Fibroblast of pulmonary artery (primary cell): Measurements from ENCODE around the gene FLYWCH1.

Source experiments
- DNase-seq: peaks from one replicate; pipeline ENCODE4 v3.0.0-alpha.2; 2010; ENCODE audit warnings: low read depth
- H3K4me3 ChIP-seq: replicated peaks from 2 replicates; pipeline ENCODE4 v1.5.1; 2011; ENCODE audit warnings: low read depth, mild to moderate bottlenecking, control low read depth, low read length, moderate library complexity
- TF ChIP-seq, protein P1 (sequence below): IDR thresholded peaks from 2 replicates; pipeline ENCODE4 v1.5.1; 2011; ENCODE audit warnings: mild to moderate bottlenecking, control low read depth, low read length, inconsistent platforms; ENCODE audit errors: missing control alignments

Gene FLYWCH1

DNA sequence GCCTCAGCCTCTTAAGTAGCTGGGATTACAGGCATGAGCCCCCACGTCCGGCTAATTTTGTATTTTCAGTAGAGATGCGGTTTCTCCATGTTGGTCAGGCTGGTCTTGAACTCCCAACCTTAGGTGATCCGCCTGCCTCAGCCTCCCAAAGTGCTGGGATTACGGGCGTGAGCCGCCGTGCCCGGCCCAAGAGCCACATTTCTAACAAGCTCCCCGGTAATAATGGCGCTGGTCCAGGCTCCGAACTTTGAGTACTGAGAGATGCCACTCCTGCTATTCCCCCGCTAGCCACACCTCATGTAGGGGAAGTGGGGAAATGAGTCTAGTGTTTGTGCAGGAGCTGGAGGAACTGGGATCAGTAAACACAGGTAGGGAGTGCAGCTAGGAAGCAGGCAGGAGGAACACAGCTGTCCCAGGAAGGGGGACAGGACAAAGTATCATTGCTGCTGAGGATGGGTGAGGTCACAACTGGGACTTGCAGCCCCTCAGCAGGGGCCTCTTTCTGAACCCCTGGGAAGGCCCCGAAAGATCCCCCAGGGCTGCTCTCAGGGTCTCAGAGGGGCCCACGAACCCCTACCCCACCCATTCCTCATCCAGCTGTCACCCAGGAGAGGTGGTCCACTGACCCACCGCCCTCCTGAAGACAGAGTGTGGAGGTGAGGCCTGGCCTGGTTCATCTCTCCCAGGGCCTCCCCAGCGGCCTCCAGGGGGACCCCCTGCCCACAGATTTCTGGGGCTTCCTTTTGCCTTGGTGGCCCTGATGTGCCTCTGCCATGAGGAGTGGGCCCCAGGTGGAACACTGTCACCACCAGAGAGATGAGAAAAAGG, 48.7 kb downstream of the FLYWCH1 start:
- H3K4me3 ChIP-seq, result no peak overlapping the region
- DNase-seq, result no peak
- TF ChIP-seq, protein P1, sequence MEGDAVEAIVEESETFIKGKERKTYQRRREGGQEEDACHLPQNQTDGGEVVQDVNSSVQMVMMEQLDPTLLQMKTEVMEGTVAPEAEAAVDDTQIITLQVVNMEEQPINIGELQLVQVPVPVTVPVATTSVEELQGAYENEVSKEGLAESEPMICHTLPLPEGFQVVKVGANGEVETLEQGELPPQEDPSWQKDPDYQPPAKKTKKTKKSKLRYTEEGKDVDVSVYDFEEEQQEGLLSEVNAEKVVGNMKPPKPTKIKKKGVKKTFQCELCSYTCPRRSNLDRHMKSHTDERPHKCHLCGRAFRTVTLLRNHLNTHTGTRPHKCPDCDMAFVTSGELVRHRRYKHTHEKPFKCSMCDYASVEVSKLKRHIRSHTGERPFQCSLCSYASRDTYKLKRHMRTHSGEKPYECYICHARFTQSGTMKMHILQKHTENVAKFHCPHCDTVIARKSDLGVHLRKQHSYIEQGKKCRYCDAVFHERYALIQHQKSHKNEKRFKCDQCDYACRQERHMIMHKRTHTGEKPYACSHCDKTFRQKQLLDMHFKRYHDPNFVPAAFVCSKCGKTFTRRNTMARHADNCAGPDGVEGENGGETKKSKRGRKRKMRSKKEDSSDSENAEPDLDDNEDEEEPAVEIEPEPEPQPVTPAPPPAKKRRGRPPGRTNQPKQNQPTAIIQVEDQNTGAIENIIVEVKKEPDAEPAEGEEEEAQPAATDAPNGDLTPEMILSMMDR, result no peak

DNA sequence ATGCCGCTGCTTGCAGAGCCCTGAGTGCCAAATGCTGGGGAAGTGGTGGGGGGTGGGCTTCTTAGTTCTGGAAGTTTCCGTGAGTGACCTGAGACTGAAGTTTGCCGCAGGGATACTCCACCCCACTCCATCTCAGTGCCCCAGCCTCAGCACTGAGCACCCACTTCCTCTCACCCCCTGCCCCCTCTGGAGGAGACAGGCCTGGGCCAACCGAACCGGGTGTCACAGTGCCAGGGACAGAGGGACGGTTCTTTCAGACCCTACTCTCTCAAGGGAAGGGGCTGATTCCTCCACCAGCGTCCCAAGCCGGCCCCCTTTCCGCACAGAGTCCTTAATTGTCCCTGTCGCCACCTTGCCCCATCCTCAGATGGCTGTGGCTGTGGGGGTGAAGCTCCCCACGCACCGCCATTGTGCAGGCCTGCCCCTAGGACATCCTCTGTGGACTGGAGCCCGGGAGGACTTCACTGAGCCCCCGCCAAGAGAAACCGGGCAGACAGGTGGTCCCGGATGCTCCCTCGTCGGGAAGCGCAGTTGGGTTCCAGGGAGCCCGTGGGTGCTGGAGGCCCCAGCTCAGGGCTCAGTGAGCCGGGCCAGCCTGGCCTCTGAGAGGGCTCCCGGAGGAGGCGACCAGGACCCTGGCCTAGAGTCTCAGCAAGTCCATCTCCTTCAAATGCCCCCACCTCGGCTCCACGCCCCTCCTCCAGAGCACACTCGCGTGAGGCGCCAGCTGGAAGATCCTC, 50.8 kb downstream of the FLYWCH1 start:
- no peak overlapping the region for H3K4me3 ChIP-seq
- TF ChIP-seq, protein P1, result no peak
- DNase-seq, result no peak

DNA sequence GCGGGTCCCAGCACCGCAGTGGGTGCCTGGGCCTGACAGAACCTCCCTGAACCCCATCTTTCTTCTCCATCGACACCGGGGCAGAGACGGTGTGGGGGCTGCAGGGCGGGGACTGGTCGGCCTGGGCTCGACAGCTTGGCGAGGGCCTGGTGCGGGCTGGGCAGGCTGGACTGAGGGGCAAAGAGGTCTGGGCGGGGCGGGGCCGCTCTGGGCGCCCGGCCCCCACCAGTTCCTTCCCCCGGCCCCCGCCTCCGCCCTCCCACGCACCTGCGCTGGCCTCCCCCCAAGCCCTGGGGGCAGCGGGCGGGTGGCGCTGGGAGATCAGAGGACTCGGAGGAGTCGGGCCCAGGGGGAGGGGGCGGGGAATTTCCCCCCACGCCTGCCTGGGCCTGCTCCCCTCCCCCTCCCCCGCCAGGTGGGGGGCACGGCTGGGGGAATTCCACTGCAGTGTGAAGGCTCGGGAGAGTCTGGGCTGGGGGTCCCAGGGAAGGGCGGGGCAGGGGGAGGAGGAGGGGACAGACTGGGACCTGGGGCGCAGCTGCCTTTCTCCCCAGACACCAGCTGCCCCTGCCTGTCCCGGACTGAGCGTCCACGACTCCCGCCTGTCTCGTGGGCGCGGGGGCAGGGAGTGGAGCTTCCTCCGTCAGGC, 51.5 kb downstream of the FLYWCH1 start:
- H3K4me3 ChIP-seq, result no peak overlapping the region
- no peak for DNase-seq
- TF ChIP-seq, protein P1, result no peak

DNA sequence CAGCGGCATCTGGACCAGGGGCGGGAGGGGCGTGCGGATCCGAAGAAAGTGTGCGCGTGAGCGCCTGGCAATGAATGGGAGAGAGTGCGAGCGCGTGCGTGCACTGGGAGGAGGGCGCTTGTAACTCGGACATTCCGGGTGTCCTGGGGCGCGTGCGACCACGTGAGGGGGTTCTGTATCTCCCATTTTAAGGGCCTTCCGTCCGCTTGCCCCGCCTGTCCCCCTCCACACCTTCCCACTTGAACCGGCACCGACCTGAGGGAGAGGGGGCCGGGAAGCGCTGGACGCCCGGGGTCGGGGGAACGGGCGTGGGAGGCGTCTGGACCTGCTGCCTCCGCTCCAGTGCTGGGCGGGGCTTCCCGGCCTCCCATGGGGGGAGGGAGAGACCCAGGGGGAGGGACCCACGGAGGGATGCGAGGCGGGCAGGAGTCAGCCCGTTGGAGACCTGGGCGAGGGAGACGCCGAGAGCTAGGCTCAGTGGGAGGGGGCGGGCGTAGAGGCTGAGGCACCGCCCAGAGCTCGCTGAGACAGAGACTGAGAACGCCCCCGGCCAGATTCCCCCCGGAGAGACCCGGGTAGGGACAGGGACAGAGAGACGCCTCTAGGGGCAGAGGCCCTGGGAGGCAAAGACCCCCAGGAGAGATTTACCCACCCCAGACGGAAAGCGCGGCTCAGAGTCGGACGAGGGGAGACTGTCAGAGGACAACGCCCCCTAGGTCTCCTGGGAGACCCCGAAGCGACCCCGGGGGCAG, 52.2 kb downstream of the FLYWCH1 start, which contains the start of gene KREMEN2:
TSS of gene KREMEN2 (plus strand) at position 553 of the 752 bp plus-strand sequence. CDS start 246 bp downstream, outside the sequence.
- TF ChIP-seq, protein P1, result no peak
- H3K4me3 ChIP-seq, result no peak within 1 kb of the TSS
- no peak for DNase-seq

DNA sequence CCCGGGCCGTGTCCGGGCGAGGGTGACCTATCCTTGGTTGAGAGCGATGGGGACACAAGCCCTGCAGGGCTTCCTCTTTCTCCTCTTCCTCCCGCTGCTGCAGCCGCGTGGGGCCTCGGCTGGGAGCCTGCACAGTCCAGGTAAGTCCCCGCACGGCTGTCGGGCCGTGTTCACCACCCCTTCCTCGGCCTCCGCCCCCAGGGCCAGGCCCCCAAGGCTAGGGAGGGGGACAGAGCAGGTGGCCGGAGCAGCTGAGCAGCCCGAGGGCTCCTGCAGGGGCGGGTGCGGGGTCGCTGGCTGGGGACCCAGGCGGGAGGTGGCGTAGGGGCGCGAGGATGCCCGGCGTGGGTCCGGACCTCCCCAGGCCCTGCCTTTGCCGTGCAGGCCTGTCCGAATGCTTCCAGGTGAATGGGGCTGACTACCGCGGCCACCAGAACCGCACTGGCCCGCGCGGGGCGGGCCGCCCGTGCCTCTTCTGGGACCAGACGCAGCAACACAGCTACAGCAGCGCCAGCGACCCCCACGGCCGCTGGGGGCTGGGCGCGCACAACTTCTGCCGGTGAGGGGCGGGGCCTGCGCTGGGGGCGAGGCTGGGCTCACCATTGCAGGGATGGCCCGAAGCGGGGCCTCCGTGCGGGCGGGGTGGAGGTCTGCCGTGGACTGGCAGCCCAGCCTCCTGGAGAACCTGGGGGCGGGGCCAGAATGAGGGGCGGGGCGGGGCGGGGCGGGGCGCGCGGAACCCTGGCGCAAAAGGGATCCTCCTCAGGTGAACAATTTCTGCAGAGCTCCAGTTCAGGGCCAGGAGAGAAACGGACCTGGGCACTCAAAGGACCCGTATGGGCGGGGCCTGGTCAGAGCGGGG, 53.0 kb downstream of the FLYWCH1 start:
- no peak overlapping the region for H3K4me3 ChIP-seq
- DNase-seq, result no peak
- TF ChIP-seq, protein P1, result no peak
